Germinal center (tissue), 1 donor: Measurements from ENCODE around the gene RCBTB1.
"Not testable (repeated sequence)": the region's sequence is repeated elsewhere in the genome, so short reads cannot be mapped to it uniquely, and the experiment has no call there.

Experiments used
- DNase-seq: peaks from one replicate; pipeline ENCODE4 v3.0.0; 2012; ENCODE audit warnings: mixed read lengths, low spot score

The RCBTB1 gene

DNA sequence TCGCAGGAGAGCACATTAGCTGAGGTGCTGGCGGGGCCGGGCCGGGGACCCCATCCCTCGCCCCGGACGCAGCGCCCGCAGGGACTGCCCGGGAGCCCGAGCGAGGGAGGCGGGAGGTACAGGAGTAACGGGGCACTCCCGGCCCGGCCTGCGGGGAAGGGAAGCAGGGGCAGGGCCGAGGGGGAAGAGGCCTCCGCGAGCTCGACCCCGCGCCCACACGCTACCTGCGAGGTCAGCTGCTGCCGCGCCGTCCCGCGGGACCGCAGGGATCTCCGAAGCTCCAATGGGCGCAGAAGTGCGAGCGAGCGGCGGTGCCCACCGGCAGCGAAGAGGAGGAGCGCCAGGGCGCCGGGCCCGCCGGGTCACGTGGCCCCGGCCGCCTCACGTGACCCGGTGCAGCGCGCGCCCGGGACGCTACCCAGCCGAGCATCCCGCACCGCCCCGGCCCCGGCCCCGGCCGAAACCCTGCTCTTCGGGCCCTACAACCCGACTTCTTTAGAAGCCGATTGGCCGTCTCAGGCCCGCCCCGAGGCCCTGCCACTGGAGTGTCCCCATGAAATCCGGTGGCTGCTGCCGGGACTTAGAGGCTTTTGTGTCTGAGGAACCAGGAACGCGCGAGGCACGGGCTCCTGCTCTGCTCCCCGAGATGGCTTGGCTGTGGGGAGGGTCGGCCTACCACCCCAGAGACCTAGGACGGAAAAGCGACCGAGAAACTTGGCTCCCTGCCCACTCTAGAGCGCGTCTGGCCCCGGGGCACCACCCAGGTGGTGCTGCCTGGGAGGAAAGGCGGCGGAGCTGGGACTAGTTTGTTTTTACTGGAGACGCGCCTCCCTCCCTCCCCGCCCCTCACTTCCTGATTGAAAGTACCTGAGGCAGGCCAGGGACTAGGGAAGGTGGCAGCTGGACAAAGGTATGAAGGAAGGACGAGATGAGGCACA lies at the start of gene RCBTB1:
TSS of gene RCBTB1 (minus strand) at position 339 of the 938 bp plus-strand sequence. CDS start 18,279 bp downstream, outside the sequence.
- peak; percentile 95 for DNase-seq

DNA sequence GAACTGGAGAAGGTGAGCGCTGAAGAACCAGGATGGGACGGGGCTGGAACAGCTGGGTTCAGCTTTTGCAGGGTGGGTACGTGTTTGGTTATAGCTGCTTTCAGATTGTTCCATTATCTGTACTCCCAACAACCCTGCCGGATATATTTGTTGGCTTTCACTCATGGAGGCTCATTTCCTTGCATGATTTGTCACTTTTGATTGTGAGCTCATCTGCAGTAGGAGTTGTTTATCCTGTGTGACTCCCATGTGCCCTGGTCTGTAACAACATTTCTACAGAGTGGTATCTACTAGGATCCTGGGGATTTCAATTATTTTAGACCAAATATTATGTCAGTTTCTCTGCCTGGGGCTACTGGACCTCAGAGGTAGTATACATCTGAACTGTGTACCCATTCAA lies 48.4 kb upstream of the RCBTB1 start:
- DNase-seq: no peak

DNA sequence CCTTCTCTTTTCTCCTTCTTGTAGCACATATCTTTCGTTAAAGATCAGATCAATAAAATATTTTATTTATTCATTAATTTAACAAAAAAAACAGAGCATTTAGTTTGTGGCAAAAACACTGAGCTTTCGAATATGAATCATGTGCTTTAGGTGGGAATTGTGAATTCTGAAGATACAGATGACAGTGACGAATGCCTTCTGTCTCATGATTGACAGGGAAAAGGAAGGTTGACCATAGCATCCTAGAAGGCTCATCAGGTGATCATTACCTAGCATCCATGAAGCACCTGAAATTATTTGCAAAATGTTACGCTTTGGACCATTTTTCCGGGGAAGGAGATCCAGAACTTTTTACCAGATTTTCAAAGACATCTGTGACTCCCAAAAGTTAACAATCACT lies 46.8 kb upstream of the RCBTB1 start:
- no peak for DNase-seq

DNA sequence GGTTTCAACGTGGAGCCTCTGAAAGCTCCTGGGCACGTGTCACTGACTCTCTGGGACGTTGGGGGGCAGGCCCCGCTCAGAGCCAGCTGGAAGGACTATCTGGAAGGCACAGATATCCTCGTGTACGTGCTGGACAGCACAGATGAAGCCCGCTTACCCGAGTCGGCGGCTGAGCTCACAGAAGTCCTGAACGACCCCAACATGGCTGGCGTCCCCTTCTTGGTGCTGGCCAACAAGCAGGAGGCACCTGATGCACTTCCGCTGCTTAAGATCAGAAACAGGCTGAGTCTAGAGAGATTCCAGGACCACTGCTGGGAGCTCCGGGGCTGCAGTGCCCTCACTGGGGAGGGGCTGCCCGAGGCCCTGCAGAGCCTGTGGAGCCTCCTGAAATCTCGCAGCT lies 45.2 kb upstream of the RCBTB1 start:
- DNase-seq: no peak

DNA sequence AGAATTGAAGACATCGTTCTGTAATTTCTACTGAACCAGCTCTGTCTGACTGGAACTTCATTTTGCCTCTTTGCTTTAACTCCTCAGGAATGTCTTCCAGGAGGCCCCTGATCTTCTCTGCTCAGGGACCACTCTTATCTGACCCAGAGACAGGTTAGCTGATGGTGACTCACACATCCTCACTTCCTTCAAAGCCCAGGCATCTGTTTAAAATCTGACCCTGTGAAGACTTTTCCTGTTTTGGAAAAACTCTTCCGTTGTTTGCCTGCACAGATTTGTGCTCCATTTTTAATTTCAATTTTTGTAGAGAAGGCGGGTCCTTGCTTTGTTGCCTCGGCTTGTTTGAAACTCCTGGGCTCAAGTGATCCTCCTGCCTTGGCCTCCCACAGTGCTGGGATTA lies 44.6 kb upstream of the RCBTB1 start:
- DNase-seq: no peak

DNA sequence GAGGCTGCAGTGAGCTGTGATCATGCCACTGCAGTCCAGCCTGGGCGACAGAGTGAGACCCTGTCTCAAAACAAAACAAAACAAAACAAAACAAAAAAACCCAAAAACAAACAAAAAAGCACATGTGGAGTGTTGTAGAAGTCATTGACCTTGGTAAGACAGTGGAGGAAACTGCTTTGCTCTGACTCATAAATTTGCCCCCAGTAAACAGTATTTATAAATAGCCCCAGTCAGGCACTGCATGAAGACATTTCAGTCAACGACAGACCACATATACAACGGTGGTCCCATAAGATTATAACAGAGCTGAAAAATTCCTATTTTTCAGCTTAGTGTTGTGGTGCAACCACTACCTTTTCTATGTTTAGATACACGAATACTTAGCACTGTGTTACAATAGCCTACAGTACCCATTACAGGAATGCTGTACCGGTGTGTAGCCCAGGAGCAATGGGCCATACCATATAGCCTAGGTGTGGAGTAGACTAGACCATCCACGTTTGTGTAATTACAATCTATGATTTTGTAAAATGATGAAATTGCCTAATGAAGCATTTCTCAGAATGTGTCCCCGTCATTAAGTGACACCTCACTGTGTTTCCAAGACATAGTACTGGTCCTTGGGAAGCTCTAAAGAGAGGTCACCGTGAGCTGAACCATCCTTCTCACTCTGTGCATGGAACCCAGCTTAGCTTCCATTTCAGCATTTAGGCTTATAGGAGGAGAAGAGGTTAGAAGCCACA lies 44.0 kb upstream of the RCBTB1 start:
- no peak for DNase-seq

DNA sequence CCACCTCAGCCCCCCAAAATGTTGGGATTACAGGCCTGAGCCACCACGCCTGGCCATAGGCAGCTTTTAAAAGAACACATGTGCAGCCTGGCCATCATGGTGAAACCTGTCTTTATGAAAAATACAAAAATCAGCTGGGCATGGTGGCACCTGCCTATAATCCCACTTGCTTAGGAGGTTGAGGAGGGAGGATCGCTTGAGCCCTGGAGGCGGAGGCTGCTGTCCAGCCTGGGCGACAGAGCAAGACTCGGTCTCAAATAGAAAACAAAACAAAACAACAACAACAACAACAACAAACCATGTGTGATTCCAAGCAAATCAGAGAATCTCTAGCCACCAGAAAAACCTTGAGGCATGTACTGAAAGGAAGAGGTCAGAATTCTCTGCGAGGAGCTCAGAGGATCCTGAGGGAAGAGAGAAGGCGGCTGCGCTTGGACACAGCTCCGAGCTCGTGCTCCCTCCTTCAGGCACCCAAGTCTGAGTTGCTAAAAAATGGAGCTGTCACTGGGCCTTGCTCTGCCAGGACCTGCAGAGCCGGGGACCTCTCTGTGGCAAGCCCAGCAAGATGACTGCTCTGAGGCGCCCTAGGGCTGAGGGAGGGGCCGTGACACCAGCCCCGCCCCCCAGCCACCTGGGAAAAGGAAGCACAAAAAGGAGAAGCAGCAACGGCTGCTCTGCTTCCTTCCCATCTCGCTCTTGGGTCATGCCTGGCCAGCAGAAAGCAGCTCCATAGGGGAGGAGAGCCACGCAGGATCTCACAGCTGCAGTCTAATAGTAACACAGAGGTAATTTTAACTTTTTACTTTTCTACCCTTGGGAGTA lies 42.7 kb upstream of the RCBTB1 start, which contains the start of gene ARL11:
TSS of gene ARL11 (plus strand) at position 677 of the 822 bp plus-strand sequence. CDS start 1,941 bp downstream, outside the sequence.
- DNase-seq: peak; percentile 88

DNA sequence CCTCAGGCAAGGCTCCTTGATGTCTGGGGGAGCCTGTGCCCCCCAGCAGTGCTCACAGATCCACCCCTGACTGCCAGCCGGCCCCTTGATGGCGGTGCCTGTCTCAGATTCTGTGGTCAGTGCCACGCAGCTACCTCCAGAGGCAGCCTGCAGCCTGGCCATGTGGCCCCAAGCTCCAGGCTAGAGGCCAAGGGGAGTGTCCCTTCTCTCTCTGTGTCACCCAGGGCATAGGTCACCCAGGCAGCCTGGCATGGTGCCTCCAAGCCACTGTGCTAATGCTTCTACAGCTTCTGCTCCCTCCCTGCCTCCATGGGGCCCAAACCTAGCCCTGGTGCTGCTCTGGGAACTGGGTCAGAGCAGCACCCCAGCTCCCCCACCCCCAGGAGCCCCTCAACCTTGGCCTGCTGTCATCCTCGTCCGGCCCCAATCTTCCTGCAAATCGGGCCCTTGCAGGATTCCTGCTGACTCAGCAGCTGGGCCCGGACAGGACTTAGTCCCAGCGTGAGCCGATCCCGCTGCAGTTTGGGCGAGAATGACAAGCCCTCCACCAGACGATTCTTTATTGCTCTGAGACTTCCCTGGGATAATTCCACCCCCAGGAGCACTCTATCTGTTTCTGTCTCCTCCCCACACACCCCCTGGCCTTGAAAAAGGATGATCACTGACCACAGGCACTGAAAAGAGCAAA lies 40.2 kb upstream of the RCBTB1 start:
- DNase-seq: no peak

DNA sequence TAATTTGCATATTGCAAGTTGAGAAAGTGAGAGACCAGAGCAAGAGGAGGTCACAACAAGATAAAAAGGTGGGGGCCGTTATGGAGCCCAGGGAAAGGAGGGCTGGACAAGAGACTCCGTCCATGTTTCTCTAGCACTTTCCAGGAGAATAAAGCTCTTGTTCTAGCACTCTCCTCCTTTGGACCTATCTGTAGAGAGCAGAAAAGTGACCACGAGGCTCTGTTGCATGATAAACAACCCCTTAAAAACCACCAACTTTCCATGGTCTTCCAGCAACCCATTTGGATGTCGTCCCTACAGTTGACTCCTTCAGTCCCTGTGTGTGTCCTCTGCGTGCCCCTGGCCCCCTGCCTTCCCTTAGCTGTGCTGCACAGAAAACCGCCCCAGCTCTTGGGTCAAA lies 38.9 kb upstream of the RCBTB1 start:
- DNase-seq: no peak

DNA sequence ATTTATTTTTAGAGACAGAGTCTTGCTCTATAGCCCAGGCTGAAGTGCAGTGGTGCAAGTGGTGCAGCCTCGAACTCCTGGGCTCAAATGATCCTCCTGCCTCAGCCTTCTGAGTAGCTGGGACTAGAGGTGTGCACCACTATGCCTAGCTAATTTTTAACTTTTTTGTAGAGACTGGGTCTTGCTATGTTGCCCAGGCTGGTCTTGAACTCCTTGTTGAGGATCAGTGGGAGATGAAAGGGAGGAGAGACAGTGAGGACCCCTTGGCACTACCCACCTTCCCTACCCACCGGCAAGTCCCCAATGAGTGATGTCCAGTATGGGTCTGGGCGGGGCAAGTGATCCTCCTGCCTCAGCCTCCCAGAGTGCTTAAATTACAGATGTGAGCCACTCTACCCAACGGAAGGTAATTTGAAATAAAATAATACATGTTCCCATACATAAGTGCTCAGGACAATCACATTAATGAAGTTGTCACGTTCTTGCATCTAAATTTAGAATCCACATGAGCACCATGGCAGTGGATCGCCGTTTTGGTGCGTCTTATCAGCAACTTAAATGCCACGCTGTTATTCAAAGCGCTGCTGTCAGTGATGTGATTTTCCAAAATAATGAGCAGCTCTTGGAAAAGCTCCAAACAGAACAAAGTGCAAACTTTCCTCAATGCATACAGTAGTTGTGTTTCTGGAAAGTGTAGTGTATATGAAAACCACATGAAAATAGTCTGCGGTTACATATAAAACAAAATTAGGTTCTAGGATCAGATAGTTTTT lies 37.0 kb upstream of the RCBTB1 start:
- no peak for DNase-seq

DNA sequence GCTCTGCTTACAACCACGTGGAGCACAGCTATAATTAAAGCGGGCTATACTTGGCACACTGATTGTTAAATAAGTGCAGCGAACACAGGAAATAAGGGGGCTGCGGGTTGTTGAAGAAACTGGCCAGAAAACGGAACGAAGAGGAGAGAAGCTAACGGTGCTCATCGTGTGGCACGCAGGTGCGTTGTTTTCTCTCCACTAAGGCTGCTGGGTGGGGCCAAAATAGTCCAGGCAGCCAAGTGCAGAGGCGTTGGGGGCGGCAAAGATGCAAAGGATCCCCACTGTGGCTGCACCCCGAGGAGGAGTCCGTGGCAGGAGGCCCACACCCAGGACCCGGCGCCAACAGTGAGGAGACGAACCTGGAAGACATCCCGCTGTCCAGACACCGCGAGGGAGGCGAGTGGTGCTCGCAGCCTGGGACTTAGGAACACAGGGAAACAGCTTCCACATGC lies 34.8 kb upstream of the RCBTB1 start:
- peak; percentile 49 for DNase-seq

DNA sequence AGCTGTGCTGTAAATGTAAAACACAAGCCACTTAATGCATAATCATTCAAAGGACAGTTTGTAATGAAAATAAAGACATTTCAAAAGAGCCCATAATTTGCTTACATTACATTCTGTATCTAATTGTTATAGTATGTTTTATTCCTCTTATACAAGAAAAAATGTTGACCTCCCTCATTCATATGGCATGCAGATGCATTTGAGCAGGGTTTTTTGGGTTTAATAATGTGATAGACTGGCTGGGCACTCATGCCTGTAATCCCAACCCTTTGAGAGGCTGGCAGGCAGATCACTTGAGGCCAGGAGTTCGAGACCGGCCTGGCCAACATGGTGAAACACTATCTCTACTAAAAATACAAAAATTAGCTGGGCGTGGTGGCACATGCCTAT lies 31.3 kb upstream of the RCBTB1 start:
- no peak for DNase-seq

DNA sequence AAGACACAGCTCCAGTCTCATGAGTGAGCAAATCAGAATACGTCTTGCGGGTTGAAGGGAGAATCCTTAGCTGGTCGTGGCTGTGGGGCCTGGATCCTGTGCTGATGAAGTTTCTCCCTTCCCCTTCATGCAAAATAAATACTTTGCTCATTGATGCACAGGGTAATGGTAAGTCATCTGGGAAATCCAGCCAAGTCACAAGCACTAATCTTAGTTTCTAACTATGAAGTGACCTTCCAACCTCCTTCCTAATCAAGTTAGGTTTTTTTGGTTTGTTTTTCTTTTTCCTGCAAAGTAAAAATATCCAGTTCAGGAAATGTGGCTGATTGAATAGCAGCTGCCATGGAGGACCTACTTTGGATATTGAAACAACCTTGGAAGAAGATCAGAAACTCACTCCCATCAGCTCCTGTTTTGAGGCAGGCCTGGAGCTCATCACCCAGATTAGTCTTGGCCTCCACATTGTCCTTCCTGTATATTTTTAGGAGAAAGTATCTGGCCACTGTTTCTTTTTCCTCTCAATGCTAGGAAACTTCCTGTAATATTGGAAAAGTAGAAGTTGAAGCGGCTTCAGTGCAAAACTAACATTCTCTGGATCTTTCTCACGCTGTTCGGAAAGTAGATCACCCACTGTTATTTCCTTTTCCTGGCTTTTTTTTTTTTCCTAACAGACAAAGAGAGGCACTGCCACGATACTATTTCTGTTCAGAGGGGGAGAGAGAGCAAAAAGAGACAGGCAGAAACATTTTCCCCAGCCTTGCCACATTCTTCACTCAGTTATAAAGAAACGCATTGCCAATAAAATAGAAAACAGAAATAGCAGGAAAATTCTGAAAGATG lies 30.7 kb upstream of the RCBTB1 start:
- DNase-seq: no peak

DNA sequence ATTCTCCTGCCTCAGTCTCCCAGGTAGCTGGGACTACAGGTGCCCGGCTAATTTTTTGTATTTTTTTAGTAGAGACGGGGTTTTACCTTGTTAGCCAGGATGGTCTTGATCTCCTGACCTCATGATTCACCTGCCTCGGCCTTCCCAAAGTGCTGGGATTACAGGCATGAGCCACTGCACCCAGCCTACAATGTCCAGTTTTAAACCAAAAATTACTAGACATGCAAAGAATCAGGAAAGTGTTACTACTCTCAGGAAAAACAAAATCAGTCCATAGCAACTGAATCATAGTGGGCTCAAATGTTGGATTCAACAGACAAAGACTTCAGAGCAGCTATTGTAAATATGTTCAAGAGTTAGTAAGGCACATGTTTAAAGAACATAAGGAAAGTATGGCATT lies 26.7 kb upstream of the RCBTB1 start:
- not testable (repeated sequence) for DNase-seq

DNA sequence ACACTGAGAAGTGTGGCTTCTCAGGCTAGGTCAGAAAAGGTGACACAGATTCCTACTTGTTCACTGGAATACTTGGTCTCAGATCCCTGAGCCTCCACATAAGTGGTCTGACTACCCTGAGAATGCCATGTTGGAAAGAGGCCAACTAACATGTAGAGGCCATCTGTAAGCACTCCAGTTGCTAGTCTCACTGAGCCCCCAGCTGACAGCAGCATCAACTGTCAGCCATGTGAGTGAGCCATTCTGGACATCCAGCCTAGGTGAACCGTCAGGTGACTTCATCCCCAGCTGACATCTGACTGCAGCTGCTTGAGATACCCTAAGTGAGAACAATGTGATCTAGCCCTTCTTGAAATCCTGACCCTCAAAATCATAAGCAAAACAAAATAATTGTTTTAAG lies 24.8 kb upstream of the RCBTB1 start:
- DNase-seq: no peak

DNA sequence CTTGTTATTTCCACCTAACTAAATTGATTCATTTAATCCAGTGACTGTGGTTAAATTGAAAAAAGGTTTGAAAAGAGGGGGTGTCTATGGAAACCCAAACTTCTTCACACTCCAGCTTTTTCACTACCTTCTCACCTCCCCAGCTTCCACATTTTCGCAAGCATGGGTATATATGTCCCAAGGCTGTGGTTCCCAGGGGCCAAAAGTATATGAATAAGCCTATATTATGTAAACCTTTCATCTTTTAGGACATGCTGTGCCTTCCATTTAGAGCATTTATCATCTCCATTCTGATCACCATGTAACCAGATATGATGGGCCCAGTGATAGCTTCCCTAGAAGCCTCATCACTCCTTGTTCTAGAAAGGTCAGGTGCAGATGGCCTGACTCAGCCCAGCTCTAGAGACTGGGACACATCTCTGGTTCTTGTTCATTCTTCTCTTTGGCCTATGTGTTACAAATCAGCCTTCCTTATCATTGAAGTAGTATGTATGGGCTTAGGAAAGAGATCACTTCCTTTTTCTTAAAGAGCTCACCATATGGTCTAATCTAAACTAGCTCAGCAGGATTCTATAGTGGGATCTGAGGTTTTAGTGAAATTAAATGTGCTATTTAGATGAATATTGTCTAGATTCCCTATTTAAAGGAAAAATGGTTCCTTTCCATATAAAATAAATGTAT lies 23.4 kb upstream of the RCBTB1 start:
- DNase-seq: peak; percentile 43

DNA sequence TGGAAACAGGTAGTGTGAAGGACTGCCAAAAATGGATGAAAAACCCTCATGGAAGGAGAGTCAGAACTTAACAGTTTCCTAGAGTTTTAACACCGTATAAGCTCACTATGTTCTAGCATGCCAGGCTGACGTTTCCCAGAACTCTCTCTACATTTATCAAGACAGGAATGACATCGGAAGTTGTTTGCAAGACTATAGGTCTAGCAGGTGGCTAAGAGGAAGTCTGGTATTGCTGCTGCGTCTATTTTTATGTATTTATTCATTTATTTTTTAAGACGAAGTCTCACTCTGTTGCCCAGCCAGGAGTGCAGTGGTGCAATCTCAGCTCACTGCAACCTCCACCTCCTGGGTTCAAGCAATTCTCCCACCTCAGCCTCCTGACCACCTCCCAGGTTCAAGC lies 22.4 kb upstream of the RCBTB1 start:
- DNase-seq: peak; percentile 32

DNA sequence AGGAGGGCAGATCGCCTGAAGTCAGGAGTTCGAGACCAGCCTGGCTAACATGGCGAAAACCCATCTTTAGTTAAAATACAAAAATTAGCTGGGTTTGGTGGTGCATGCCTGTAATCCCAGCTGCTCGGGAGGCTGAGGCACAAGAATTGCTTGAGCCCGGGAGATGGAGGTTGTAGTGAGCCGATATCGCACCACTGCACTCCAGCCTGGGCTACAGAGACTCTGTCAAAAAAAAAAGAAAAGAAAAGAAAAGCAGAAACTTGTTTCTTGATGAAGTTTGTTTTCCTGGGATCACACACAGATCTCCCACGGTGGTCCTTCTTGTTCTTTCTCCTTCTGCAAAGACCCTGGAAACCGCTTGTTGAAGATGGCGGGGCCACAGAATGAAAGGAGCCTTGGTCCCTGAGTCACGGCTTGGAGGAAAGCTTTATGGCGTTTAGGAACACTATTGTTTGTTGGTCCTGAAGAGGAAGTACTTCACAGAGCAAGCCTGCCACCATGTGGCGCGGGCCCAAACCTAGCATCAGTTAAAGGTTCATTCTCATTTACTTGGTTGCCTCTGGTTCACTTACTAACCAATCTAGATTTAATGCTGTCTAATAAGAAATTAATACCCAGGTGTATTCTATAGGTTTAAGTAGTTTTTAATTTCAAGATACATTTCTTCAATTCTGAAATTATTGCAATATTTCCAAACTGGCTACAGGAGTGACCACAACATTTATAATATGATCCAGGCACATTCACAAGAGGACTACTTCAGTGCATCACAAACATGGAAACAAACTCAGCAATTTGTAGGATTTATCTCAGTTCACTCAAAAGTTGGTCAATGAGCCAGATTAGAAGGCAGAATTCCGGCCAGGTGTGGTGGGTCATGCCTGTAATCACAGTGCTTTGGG lies 21.6 kb upstream of the RCBTB1 start:
- DNase-seq: peak; percentile 78
